Peyer's patch (tissue), 4 donors: ENCODE data around the gene HOXB5.

Experiments
- CTCF ChIP-seq, 6 experiments: fragments of 450-650 bp in 4 of 6; fragments of 200-600 bp in 2 of 6; sonication (generic) in 1 of 6; IDR thresholded peaks; one replicate each; pipeline ENCODE4 v1.5.1; 2017 to 2019; ENCODE audit warnings: antibody characterized with exemption in 6 of 6, mild to moderate bottlenecking in 3 of 6, moderate library complexity in 1 of 6
- POLR2A ChIP-seq, 2 donors: fragments of 450-650 bp; IDR thresholded peaks; one replicate each; pipeline ENCODE4 v1.5.1; 2017; ENCODE audit warnings: antibody characterized with exemption in 2 of 2, mild to moderate bottlenecking in 2 of 2, moderate library complexity in 2 of 2

DNA sequence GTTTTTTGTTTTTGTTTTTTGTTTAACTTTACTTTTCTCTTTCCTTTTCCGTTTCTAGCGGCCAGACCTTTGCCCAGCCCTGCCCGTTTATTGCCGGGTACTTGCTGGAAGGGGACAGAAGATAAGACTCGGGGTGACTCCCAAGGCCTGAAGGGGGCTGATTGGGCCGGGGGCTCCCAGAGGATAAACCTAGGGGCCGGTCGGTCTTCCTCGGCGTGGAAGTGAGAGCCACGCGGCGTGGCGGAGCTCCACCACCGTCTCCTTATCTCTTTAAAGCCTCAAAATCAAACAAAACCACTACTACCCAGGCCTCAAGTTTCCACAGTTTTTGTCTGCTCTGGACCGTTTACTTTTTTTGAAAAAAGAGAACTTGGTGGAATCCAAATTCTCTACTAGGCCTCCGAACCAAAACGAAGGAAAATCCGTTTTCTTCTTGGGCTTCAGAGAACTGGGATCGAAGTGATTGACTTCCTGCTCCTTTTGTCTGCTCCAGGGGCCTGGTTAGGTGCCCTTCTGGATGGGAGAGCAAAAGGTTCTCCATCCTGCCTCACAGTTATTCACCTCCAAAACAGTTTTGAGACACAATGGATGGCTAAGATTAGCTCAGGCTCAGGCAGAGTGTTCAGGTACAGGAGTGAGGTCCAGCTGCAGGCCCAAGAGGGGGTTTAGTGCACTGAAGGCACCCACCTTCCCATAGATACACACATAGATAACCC lies 41.1 kb upstream of the HOXB5 start:
- TF ChIP-seq CTCF (IDR thresholded peaks at IDR 0.05), result no peak
- TF ChIP-seq POLR2A (IDR thresholded peaks at IDR 0.05), result no peak
